C1 segment of cervical spinal cord (tissue), 14 donors: Measurements from ENCODE around the gene TTLL9.

ENCODE experiments used
- DNase-seq, 14 donors: peaks; one replicate each; lab custom pipeline; 2025; lab: John Stamatoyannopoulos, UW

The TTLL9 gene

DNA sequence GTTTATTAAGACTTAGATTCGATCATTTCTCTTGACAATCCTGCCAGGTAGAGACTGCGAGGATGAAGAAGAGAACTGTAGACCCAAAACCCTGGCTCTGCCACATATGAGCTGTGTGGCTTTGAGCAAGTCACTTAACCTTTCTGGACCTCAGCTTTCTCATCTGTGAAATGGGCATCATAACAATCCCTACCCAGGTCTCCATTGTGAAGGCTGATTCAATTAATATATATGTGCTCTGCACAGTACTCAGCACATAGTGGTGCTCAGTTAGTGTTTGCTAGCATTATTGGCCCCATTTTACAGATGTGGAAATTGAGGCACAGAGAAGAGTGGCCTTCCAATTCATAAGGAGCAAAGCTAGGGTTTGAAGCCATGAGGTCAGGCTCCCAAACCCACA lies 105.4 kb downstream of the TTLL9 start:
- DNase-seq, result no peak

- DNase-seq, result no peak
Measured at GRCh38 chr20:31977080-31977479, 106.6 kb downstream of the TTLL9 start.

DNA sequence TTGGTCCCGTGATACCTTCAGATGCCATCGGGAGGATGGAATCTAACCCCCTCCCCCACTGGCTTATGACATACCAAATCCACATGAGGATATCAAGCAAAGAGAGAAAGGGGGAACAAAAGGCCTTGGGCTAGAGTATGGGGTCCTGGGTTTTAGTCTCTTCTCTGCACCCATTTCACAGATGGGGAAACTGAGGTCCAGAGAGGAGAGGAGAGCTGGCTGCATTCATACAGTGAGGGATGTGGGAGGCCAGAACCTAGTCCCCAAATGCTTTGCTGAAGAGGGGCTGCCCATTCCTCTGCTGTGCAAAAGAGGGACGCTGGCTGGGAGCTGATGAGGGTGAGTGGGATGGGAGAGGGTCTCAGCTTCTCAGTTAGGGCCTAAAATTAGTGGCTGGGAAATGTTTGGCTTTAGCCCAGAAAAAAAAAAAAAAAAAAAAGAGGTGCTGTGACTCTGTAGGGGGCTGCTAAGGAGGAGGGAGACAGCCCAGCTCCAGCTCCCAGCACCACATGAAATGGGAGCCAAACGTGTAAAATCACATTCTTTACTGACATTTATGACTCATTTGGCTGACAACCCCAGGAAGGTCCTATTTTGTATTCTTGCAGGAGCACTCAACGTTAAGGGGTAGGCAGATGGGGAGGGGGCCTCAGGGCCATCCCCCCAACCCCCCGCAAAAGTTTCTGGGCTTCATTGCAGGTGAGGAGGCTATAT lies 109.4 kb downstream of the TTLL9 start:
- no peak for DNase-seq

- no peak for DNase-seq
Measured at GRCh38 chr20:31981784-31982183, 111.3 kb downstream of the TTLL9 start.

DNA sequence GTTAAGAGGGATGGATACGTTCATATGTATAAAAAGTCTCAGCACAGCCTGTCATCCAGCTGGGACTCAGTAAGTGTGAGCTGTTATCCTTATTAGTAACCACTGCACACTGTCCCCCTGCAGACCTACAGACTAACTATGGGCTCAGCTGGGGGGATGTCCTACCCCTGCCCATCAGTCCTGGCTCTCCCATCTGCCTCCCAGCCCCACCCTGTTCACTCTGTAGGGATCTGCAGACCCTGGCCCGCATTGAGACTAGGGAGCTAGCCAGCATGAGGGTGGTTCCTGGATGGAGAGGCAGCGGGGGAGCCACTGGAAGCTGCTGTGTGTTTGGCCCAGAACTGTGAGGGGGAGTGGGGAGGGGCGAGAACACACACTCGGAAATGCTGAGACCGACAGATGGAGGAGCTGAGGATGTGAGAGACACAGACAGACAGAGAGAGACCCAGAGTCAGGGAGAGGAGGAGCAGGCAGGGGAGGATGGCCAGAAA lies 114.6 kb downstream of the TTLL9 start:
- DNase-seq, result peak in 1 of 14 donors; percentile 39

DNA sequence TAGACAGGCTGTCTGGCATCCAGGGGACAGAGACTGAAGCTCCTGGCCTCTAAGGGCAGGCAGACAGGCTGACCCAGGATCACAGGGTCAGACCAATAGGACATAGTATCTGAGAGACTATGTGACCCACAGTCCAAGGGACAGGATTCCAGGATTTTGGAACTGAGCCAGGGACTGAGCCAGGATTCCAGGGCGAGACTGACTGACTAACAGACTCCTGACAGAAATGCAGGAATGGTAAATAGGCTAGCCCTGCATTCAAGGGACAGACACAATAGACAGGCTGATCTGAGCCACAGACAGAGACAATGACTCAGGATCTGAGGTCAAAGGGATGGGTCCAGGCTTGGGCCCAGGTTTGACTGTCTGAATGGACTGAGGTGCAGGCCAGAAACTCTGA lies 117.3 kb downstream of the TTLL9 start:
- no peak for DNase-seq

- DNase-seq, result no peak
Measured at GRCh38 chr20:31988430-31989015, 118.1 kb downstream of the TTLL9 start.

DNA sequence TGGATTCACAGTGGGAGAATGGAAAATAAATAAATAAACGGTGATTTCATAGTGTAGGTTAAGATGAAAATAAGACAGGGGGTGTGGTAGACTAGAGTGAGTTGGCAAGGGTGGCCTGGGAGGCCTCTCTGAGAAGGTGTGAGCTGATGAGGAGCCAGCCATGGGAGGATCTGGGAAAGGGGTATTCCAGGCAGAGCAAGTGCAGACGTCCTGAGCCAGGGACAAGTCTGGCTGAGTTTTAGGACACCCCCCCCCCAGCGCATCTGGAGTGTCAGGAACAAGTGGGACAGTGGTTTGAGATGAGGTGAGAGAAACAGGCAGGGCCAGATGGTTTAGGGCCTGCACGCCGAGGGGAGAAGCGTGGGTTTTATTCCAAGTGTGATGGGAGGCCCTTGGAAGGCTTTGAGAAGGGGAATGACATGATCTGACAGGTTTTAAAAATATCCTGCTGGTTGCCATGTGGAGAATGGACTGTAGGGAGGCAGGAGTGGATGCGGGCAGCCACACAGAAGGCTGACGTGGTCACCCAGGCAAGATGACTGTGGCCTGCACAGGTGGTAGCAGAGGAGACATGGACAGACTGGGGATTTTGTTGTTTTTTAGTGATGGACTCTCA lies 118.7 kb downstream of the TTLL9 start:
- DNase-seq, result peak in 1 of 14 donors; percentile 75

GRCh38 chr20:31990641-31991338 lies 120.4 kb downstream of the TTLL9 start:
- peak in 2 of 14 donors; percentile 31 to 86 for DNase-seq

DNA sequence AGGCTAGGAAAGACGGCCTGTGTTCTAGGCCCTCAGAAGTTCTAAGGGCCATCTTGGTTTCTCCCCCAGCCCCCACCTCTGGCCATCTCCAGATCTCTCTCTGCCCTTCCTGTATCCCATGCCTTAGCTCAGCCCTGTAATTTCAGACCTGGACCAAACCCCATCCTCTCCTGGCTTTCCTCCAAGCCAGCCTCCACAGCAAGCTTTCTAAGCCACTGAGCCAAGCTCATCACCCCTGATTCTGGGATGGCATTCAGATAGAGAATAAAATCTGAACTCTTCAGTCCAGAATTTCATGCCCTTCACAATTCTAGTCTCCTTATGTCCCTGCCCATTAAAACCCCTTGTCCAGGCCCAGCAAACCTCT lies 120.9 kb downstream of the TTLL9 start:
- DNase-seq, result peak in 1 of 14 donors; percentile 86

- DNase-seq, result peak in 1 of 14 donors; percentile 86
Measured at GRCh38 chr20:31992086-31992485, 121.7 kb downstream of the TTLL9 start.
